Measurements from ENCODE around the gene PRKD2. TPM values are rescaled to one million over a fixed set of nuclear protein-coding genes. Genes with fewer than 3 reads are reported as not detected.

Gene PRKD2
- total RNA-seq, 1 donor from 2014 or later = 191 TPM

- ChIA-PET POLR2A (no interaction called here), CTCF (no interaction called here)
- H3K4me3 Mint-ChIP-seq = no peak overlapping the region
- no peak overlapping the region for H3K27ac Mint-ChIP-seq
- no peaks in the 10 kb centered on the region for H3K27me3 Mint-ChIP-seq
- peaks cover 8% of the 10 kb centered on the region for H3K36me3 Mint-ChIP-seq (ENCODE audit: low read depth)
- H3K4me1 Mint-ChIP-seq = peaks cover 3% of the 10 kb centered on the region
- DNase-seq = no peak
- TF ChIP-seq CTCF (IDR thresholded peaks at IDR 0.05) = no peak
- ATAC-seq (ENCODE audit: low read depth) = no peak
- no peaks in the 10 kb centered on the region for H3K9me3 Mint-ChIP-seq
- intact Hi-C loops (cut with micrococcal nuclease) = no loop called here
Measured at GRCh38 chr19:46760363-46760762, 43.4 kb upstream of the PRKD2 start.

GRCh38 chr19:46759817-46760333 is 43.0 kb upstream of the PRKD2 start:
- no peak for TF ChIP-seq CTCF (IDR thresholded peaks at IDR 0.05)
- Mint-ChIP-seq H3K4me1 (peaks cover 3% of the 10 kb centered on the region), H3K36me3 (ENCODE audit: low read depth) (peaks cover 11% of the 10 kb centered on the region), H3K9me3 (no peaks in the 10 kb centered on the region), H3K27ac (no peak overlapping the region), H3K27me3 (no peaks in the 10 kb centered on the region), H3K4me3 (no peak overlapping the region)
- intact Hi-C loops (cut with micrococcal nuclease) = loop anchor here (5.0 kb wide), 1 partner anchor 232 kb away; no protein-coding TSS in a partner anchor
- DNase-seq (no peak), ATAC-seq (ENCODE audit: low read depth) (no peak)
- ChIA-PET POLR2A (no interaction called here), CTCF (no interaction called here)

GRCh38 chr19:46759206-46759605 is 42.3 kb upstream of the PRKD2 start:
- H3K4me3 Mint-ChIP-seq = no peak overlapping the region
- POLR2A ChIA-PET = interaction anchor here (0.7 kb wide), 1 partner anchor 1473 kb away, joined by 3 read pairs; no protein-coding TSS in a partner anchor
- no peaks in the 10 kb centered on the region for H3K27me3 Mint-ChIP-seq
- peaks cover 11% of the 10 kb centered on the region for H3K36me3 Mint-ChIP-seq (ENCODE audit: low read depth)
- no peak overlapping the region for H3K27ac Mint-ChIP-seq
- peaks cover 3% of the 10 kb centered on the region for H3K4me1 Mint-ChIP-seq
- ATAC-seq (ENCODE audit: low read depth) (no peak), DNase-seq (no peak)
- no peak for TF ChIP-seq CTCF (IDR thresholded peaks at IDR 0.05)
- intact Hi-C loops (cut with micrococcal nuclease) = loop anchor here (5.0 kb wide), 1 partner anchor 233 kb away; no protein-coding TSS in a partner anchor
- no peaks in the 10 kb centered on the region for H3K9me3 Mint-ChIP-seq
- CTCF ChIA-PET = interaction anchor here (6.1 kb wide), 1 partner anchor 82 kb away, joined by 120 read pairs; no protein-coding TSS in a partner anchor

GRCh38 chr19:46756544-46756888 is 39.6 kb upstream of the PRKD2 start:
- ChIA-PET CTCF (interaction anchor here (1.3 to 6.1 kb wide), 3 partner anchors 10 to 85 kb away, joined by 4 to 120 read pairs (median 15); no protein-coding TSS in a partner anchor), POLR2A (no interaction called here)
- Mint-ChIP-seq H3K27me3 (no peaks in the 10 kb centered on the region), H3K9me3 (no peaks in the 10 kb centered on the region), H3K4me3 (no peak overlapping the region), H3K36me3 (ENCODE audit: low read depth) (peaks cover 23% of the 10 kb centered on the region), H3K4me1 (peaks cover 9% of the 10 kb centered on the region), H3K27ac (no peak overlapping the region)
- no peak for TF ChIP-seq CTCF (IDR thresholded peaks at IDR 0.05)
- DNase-seq (no peak), ATAC-seq (ENCODE audit: low read depth) (no peak)
- intact Hi-C loops (cut with micrococcal nuclease) = loop anchor here (2.0 to 5.0 kb wide), 2 partner anchors 236 to 276 kb away; no protein-coding TSS in a partner anchor

- intact Hi-C loops (cut with micrococcal nuclease) = loop anchor here (2.0 to 5.0 kb wide), 2 partner anchors 236 to 277 kb away; no protein-coding TSS in a partner anchor
- POLR2A ChIA-PET = interaction anchor here (0.8 kb wide), 1 partner anchor 32 kb away, joined by 3 read pairs; no protein-coding TSS in a partner anchor
Measured at GRCh38 chr19:46755853-46756543, 39.1 kb upstream of the PRKD2 start.

More at GRCh38 chr19:46755853-46756543, 39.1 kb upstream of the PRKD2 start:
- Mint-ChIP-seq H3K4me1 (peaks cover 11% of the 10 kb centered on the region), H3K9me3 (no peaks in the 10 kb centered on the region), H3K27ac (no peak overlapping the region), H3K27me3 (no peaks in the 10 kb centered on the region), H3K36me3 (ENCODE audit: low read depth) (peaks cover 24% of the 10 kb centered on the region), H3K4me3 (no peak overlapping the region)
- CTCF ChIA-PET = interaction anchor here (1.3 to 6.1 kb wide), 3 partner anchors 10 to 85 kb away, joined by 4 to 120 read pairs (median 15); no protein-coding TSS in a partner anchor
- DNase-seq (no peak), ATAC-seq (ENCODE audit: low read depth) (no peak)
- TF ChIP-seq CTCF (IDR thresholded peaks at IDR 0.05) = no peak

Measured in activated B cell treated with CpG ODN at 0.5 μM for 24 hours (primary cell).